ENCODE results near the gene POR.

DNA sequence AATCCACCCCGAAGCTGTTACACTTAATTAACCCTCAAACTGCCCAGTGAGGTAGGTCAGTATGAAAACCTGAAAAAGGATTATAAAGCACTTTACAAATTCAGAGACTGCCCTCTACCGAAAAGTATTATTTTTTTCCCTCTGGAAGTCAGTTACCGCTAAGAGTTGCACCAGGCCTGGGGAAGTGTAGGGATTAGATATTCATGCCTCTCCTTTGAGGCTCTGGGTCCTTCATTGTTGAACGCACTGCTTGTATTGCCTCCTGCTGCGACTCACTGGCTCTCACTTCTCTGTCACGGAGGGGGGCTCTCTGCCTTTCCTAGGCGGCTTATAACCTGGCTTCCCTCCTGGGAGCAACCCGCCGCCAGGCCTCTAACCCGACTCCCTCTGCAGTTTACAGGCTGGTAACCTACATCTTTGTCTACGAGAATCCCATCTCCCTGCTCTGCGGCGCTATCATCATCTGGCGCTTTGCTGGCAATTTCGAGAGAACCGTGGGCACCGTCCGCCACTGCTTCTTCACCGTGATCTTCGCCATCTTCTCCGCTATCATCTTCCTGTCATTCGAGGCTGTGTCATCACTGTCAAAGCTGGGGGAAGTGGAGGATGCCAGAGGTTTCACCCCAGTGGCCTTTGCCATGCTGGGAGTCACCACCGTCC lies 33.4 kb upstream of the POR start:
- peak; percentile 45 for TF ChIP-seq CTCF (conservative IDR thresholded peaks at IDR 0.05; ENCODE audit: low read depth, low read length)
- no peak for TF ChIP-seq EZH2 (IDR thresholded peaks at IDR 0.05; ENCODE audit: borderline replicate concordance, low read depth, low read length, poor library complexity, severe bottlenecking)

All from A673 (cell line).